HG02759 (cell line): Measurements from ENCODE around the gene HSD17B3.
"Not testable (repeated sequence)": the region's sequence is repeated elsewhere in the genome, so short reads cannot be mapped to it uniquely, and the experiment has no call there.

Experiments used
- ATAC-seq: cut with Tn5 transposase; IDR thresholded peaks from one replicate; pipeline ENCODE4 v1.9.1; 2021; ENCODE audit warnings: mild to moderate bottlenecking, moderate library complexity; ENCODE audit not compliant: unreplicated experiment

The HSD17B3 gene

DNA sequence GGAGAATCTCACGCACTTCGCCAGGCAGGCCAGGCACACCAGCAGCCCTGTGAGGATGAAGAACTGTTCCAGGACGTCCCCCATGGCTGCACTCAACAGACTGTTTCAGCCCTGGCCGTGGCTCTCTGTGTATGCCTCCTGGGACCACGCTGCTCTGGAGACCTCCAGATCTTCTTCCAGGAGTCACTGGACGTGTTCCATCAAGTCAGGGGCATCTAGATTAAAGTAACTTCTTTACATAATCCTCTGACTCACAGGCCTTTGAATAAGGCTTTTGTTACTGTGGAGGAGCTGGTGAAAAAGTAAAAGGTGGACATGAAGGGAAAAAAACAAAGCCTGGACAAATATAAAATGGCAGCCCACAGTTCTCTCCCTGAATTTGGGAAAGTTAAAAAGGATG is at the start of gene HSD17B3:
Gene HSD17B3, minus strand, starts transcription at position 156 of the 400 bp plus-strand sequence. Its CDS starts 72 bp downstream, at position 84.
- no peak for ATAC-seq

- ATAC-seq = no peak
Measured at GRCh38 chr9:96350866-96351265, 48.9 kb upstream of the HSD17B3 start.

DNA sequence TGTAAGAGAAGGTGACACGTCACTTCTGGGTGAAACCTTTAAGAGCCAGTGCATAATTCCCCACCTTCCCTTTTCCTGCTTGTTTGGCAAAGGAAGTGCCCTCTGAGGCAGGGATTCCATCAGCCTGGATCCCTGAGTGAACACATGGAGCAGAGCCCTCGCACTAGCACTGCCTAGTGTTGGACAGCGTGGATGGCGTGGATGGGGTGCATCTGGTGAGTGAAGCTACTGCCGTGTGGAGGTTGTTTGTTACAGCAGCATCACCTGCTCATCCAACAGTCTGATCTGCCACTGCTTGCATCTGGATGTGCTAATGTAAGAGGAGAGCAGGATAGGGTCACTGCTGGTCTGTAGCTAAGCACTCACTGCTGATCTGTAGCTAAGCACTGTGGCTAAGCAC is 46.3 kb upstream of the HSD17B3 start:
- no peak for ATAC-seq

GRCh38 chr9:96345551-96345950 is 43.6 kb upstream of the HSD17B3 start:
- ATAC-seq = no peak

DNA sequence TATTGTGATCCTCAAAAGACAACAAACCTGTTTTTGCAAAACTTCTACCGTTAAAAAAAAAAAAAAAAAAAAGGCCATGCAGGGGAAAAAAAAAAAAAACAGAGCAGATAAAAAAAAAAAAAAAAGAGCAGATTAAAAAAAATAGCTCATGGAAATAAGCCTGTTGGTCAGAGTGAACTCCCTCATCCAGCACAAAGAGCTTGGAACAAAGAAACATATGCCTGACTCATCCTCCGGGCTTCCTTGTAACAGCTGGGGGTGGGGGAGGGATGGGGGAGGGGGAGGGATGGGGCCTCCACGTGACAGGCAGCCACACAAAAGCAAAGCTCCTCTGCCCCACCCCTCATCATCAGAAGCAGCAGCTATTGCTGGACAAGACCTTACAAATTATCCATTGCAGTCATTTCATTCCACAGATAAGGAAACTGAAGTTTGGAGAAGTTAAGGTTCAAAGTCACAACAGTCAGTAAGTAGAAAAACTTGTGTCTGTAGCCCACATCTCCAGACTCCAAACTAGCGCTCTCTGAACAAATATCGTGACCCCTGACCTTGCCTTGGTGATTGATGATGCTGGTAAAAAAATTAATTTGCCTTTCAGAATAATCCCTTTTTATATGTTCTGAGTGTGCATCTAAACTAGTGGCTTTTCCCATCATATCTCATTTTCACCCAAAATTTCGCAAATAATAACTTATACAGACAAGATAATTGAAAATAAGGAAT is 42.6 kb upstream of the HSD17B3 start:
- ATAC-seq = no peak

DNA sequence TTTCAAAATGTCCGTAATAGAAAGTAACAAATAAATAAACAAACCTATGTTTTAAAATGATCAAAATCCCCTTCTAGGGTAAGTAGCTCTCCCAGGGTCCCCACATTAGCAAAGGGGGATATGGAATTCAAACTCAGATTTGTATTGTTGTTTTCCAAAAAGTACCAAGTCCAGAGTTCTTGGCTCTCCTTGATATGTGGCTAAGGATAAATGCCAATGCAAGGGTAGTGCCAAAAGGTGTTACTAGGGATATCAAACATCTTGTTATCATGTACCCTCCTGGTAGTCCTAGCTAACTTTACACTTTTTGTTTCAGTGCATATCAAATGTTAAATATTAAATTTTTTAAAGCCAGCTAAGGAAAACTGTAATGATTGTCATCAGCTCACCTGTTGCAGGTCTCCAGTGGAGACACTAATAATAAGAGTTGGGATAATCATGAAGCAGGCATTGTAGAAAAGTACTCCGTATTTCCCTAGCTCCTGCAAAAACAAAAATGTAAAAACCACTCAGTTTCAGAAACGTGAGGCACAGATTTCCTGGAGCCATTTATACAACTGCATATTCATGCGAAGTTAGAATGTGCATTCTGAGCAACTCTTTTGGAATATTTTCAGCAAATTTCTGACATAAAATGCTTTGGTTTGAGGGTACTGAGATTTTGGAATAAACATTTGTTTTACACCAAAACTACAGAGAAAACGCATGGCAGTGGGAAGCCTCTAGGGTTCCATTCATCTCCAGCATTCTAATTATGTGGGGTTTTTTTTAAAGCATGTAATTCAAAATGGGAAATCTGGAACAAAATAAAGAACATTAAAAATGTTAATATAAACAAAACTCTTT is 41.8 kb upstream of the HSD17B3 start:
- no peak for ATAC-seq

GRCh38 chr9:96342571-96343245 is 40.7 kb upstream of the HSD17B3 start:
- ATAC-seq = no peak

GRCh38 chr9:96340707-96341106 is 38.7 kb upstream of the HSD17B3 start:
- no peak for ATAC-seq

DNA sequence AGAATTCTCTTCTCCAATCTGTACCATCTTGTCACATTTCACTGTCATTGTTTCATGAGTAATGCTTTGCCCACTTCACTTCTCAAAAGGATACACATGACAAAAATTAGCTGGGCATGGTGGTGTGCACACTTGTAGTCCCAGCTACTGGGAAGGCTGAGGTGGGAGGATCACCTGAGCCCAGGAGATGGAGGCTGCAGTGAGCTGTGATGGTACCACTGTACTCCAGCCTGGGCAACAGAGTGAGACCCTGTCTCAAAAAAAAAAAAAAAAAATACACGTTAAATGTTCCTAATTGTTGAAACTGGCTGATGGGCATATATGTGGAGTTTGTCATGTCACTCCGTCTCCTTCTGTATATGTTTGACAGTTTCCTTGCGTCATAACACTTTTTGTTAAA is 36.3 kb upstream of the HSD17B3 start:
- ATAC-seq = no peak

DNA sequence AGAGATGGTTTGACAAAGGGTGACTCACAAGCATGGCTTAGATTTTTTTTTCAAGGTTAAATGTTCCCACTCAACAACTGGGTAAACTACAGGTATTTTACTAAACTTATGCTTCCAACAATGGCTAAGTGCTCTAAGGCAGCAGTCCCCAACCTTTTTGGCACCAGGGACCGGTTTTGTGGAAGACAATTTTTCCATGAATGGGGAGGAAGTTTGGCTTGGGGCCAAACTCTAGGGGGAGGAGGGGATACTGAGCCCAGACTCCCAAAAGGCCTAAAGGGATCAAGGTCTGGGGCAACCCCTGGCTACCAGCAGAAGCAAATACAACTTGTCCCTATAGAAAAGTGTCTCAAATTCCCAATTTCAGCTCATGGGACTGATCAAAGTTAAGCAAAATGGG is 32.0 kb upstream of the HSD17B3 start:
- ATAC-seq = no peak

GRCh38 chr9:96331236-96331947 is 29.4 kb upstream of the HSD17B3 start:
- no peak for ATAC-seq

DNA sequence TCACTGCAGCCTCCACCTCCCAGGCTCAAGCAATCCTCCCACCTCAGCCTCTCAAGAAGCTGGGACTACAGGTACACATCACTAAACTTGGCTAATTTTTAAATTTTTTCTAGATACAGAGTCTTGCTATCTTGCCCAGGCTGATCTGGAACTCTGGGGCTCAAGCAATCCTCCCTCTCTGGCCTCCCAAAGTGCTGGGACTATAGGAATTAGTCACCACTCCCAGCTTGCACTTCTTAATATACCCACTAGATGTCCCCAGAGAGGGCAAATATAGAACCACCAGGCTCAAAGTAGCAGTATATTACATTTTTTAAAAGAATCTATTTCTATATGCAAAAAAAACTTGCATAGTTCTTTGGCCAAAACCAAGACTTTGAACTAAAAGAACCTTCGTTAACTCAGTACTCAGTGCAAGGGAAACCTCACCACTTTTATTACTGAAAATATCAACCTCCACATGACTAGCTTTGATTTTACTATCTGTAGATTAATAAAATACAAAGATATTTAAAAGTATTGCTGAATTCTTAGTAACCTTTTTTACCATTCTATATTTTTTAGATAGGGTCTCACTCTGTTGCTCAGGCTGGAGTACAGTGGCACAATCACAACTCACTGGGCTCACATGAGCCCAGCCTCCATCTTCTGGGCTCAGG is 25.8 kb upstream of the HSD17B3 start:
- no peak for ATAC-seq

DNA sequence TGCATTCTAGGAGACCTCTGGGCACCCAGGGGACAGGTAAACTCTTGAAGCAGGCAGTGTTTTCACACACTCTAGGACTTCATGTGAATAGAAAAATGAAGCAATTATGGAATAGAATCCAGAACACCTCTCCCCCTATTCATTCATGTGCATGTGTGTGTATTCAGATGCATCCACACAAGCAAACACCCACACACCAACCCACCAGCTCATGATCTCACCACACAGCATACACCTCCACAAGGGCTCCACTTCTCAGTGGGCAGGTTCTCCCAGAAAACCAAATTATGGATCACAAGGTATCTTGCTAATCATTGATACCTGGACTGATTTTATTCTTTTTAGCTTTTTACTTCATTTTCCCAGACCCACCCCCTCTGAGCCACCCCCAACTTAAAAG is 21.2 kb upstream of the HSD17B3 start:
- ATAC-seq = no peak

DNA sequence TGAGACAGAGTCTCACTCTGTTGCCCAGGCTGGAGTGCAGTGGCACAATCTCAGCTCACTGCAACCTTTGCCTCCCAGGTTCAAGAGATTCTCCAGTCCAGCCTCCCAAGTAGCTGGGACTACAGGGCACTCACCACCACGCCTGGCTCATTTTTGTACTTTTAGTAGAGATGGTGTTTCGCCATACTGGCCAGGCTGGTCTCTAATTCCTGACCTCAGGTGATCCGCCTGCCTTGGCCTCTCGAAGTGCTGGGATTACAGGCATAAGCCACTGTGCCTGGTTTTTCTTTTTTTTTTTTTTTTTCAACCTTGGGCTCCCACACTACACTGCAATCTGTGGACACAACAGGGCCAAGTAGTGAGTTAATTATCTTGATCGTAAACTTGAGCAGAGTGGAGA is 20.8 kb upstream of the HSD17B3 start:
- not testable (repeated sequence) for ATAC-seq

DNA sequence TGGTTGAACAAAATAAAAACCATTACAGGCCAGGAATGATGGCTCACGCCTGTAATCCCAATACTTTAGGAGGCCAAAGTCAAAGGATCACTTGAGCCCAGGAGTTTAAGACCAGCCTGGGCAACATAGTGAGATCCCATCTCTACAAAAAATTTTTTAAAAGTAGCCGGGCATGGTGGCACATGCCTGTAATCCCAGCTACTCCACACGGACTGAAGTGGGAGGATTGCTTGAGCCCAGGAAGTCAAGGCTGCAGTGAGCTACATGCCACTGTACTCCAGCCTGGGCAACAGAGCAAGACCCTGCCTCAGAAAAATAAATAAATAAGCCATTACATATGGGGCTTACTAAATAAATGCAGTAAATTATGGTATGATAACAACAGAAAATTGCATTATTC is 20.2 kb upstream of the HSD17B3 start:
- not testable (repeated sequence) for ATAC-seq

DNA sequence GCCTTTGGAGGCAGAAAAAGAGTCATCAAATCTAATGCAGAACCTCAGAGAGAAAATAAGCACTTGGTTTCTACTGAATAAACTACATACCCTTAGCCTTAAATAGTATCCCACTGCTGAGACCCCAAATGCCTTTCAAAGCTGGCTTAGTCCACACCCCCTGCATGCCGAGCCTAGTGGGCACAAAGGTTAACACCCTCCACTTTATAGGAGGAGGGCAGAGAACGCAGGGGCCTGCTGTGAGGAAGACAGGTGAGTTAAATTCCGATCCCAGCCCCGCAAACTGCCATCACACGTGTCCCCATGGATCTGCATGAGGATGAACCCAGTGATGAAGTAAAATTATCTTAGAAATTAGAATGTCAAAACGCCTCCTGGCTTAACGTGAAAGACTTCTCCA is 19.5 kb upstream of the HSD17B3 start:
- ATAC-seq = no peak

GRCh38 chr9:96320749-96321280 is 18.8 kb upstream of the HSD17B3 start:
- ATAC-seq = no peak

DNA sequence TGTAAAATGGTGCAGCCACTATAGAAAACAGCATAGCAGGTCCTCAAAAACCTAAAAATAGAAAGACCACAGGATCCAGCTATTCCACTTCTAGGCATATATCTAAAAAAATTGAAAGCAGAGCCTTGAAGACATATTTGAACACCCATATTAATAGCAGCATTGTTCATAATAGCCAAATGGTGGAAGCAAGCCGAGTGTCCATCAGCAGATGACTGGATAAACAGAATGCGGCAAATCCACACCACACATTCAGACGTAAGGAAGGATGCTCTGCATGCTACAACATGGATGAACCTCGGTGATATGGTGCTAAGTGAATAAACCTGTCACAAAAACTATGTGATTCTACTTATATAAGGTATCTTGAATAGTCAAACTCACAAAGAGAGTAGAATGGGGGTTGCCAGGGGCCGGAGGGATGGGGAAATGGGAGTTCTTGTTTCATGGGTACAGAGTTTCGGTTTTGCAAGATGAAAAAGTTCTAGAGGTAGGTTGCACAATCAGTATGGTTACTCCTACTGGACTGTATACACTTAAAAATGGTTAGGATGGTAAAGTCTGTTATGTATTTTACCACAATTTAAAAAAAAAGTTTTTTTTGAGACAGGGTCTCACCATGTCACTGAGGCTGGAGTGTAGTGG is 17.1 kb upstream of the HSD17B3 start:
- no peak for ATAC-seq

DNA sequence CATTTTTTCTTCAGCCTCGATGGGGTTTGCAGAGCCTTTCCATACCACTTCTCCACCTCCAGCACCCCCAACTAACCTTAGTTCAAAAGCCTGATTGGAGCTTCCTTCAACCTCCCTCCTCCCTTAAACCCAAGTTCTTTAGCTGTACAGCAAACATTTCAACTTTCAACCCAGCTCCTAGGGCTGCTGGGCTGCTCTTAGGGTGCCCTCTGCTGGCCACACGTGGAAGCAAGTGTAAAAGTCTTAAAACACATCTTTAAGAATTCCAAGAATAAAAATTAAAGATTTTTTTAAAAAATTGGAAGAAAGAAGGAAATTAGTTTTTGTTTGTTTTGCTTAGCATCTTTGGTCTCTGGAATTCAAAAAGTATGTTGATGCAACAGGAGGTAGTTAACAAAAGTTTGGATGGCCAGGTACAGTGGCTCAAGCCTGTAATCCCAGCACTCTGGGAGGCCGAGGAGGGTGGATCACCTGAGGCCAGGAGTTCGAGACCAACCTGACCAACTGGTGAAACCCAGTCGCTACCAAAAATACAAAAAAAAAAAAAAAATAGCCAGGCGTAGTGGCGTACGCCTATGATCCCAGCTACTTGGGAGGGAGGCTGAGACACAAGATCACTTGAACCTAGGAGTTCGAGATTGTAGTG is 15.5 kb upstream of the HSD17B3 start:
- ATAC-seq = no peak
